HCT116 (cell line): ENCODE measurements around the gene TBC1D21. TPM values are rescaled to one million over a fixed set of nuclear protein-coding genes. Genes with fewer than 3 reads are reported as not detected.

ENCODE experiments used
- ATAC-seq: fragments of 200-7000 bp; cut with Tn5 transposase; 2 replicates; pipeline ENCODE4 v1.9.1; 2020; ENCODE audit warnings: mild to moderate bottlenecking, moderate library complexity
- BruUV-seq: library from RNA; stranded (reverse); fragments of 400-500 nt; replicated peaks from 2 replicates; lab custom pipeline; 2021; lab: Mats Ljungman, UMichigan
- CTCF ChIA-PET: fragments of 300-600 bp; sonication (Branson Sonifier 250); formaldehyde crosslinking; loops from one replicate; lab custom pipeline; 2021; ENCODE audit warnings: antibody characterized with exemption; lab: Charles Lee
- POLR2A ChIA-PET: fragments of 300-600, 350-600 bp; sonication (Branson Sonifier 250); formaldehyde crosslinking; loops from one replicate; lab custom pipeline; 2021; ENCODE audit warnings: antibody characterized with exemption; lab: Charles Lee
- RAD21 ChIA-PET, 2 experiments: fragments of 300-600 bp; sonication (Branson Sonifier 250); formaldehyde crosslinking; loops; one replicate each; lab custom pipeline; 2023; ENCODE audit warnings: low total read pairs in 2 of 2; ENCODE audit not compliant: uncharacterized antibody in 2 of 2, unreplicated experiment in 2 of 2, low non-redundant PET in 1 of 2; lab: Charles Lee
- DNase-seq: peaks from one replicate; pipeline ENCODE4 v3.0.0-alpha.2; 2010; ENCODE audit warnings: low read depth, low spot score
- H2AFZ ChIP-seq: fragments of 200-600 bp; shearing (Covaris generic), sonication (generic); 2 replicates; pipeline ENCODE4 v1.6.1; 2017; ENCODE audit warnings: low read depth, mixed run types, mixed read lengths, antibody characterized with exemption, low read length; ENCODE audit not compliant: poor library complexity, severe bottlenecking
- H3K27ac ChIP-seq: 2 replicates; pipeline ENCODE4 v1.5.1; 2012; ENCODE audit warnings: low read depth, low read length
- H3K27me3 ChIP-seq: fragments of 200-600 bp; sonication (generic); 2 replicates; pipeline ENCODE4 v1.6.1; 2016; ENCODE audit warnings: mixed run types, low read length, mixed read lengths; ENCODE audit not compliant: insufficient read depth
- H3K36me3 ChIP-seq, 2 experiments: fragments of 200-500 bp in 1 of 2; fragments of 200-600 bp in 1 of 2; sonication (Bioruptor generic) in 1 of 2; sonication (generic) in 1 of 2; 2 replicates each; pipeline versions ENCODE4 v1.5.1 to v1.6.1; 2014 to 2016; ENCODE audit warnings: low read length in 2 of 2, inconsistent platforms in 1 of 2, mixed read lengths in 1 of 2, mixed run types in 1 of 2; ENCODE audit not compliant: insufficient read depth in 2 of 2, control insufficient read depth in 1 of 2
- H3K4me1 ChIP-seq, 2 experiments: fragments of 200-600 bp in 1 of 2; sonication (generic) in 1 of 2; 2 replicates each; pipeline versions ENCODE4 v1.5.1 to v1.6.1; 2012 to 2017; ENCODE audit warnings: low read length in 2 of 2, inconsistent platforms in 1 of 2, mild to moderate bottlenecking in 1 of 2, mixed read lengths in 1 of 2, mixed run types in 1 of 2, moderate library complexity in 1 of 2; ENCODE audit not compliant: insufficient read depth in 2 of 2, control insufficient read depth in 1 of 2
- H3K4me2 ChIP-seq: fragments of 200-600 bp; sonication (generic); 2 replicates; pipeline ENCODE4 v1.6.1; 2017; ENCODE audit warnings: mixed run types, low read length, mixed read lengths
- H3K4me3 ChIP-seq, 2 experiments: fragments of 200-600 bp in 1 of 2; sonication (generic) in 1 of 2; replicated peaks in 1 of 2; 2 replicates each; pipeline ENCODE4 v1.5.1; 2011 to 2016; ENCODE audit warnings: low read length in 2 of 2, control low read depth in 1 of 2, low read depth in 1 of 2, mild to moderate bottlenecking in 1 of 2, mixed read lengths in 1 of 2, mixed run types in 1 of 2
- H3K79me2 ChIP-seq: fragments of 200-600 bp; sonication (generic); 2 replicates; pipeline ENCODE4 v1.6.1; 2017; ENCODE audit warnings: mild to moderate bottlenecking, mixed run types, low read length, moderate library complexity, mixed read lengths; ENCODE audit not compliant: insufficient read depth
- H3K9ac ChIP-seq: fragments of 200-600 bp; sonication (generic); 2 replicates; pipeline ENCODE4 v1.6.1; 2016; ENCODE audit warnings: low read length, mixed read lengths
- H3K9me2 ChIP-seq: fragments of 200-600 bp; sonication (generic), shearing (Covaris generic); 2 replicates; pipeline ENCODE4 v1.6.1; 2017; ENCODE audit warnings: mixed run types, mild to moderate bottlenecking, moderate library complexity; ENCODE audit not compliant: insufficient read depth
- H3K9me3 ChIP-seq, 2 experiments: fragments of 200-500 bp in 1 of 2; fragments of 200-600 bp in 1 of 2; sonication (Bioruptor generic) in 1 of 2; sonication (generic) in 1 of 2; 2 replicates each; pipeline ENCODE4 v1.6.1; 2014 to 2017; ENCODE audit warnings: low read length in 2 of 2, mixed read lengths in 2 of 2, inconsistent platforms in 1 of 2, low read depth in 1 of 2, mild to moderate bottlenecking in 1 of 2, mixed run types in 1 of 2, moderate library complexity in 1 of 2; ENCODE audit not compliant: control insufficient read depth in 1 of 2, insufficient read depth in 1 of 2
- H4K20me1 ChIP-seq: fragments of 200-600 bp; sonication (generic), shearing (Covaris generic); 2 replicates; pipeline ENCODE4 v1.6.1; 2017; ENCODE audit warnings: mixed run types, mild to moderate bottlenecking, moderate library complexity; ENCODE audit not compliant: insufficient read depth
- CBX3 ChIP-seq: IDR thresholded peaks from 2 replicates; pipeline ENCODE4 v1.6.1; 2012; ENCODE audit warnings: low read depth
- CEBPB ChIP-seq: IDR thresholded peaks from 2 replicates; pipeline ENCODE4 v1.6.1; 2012; ENCODE audit warnings: low read depth
- CTCF ChIP-seq, 3 experiments: fragments of 200-600 bp in 1 of 3; sonication (generic) in 1 of 3; IDR thresholded peaks in 2 of 3; conservative IDR thresholded peaks in 1 of 3; 2 replicates each; pipeline ENCODE4 v1.5.1; 2012 to 2017; ENCODE audit warnings: low read depth in 2 of 3, low read length in 2 of 3, antibody characterized with exemption in 1 of 3, borderline replicate concordance in 1 of 3, control low read depth in 1 of 3, mild to moderate bottlenecking in 1 of 3, mixed read lengths in 1 of 3, mixed run types in 1 of 3, moderate library complexity in 1 of 3; ENCODE audit not compliant: insufficient read depth in 1 of 3
- EGR1 ChIP-seq: IDR thresholded peaks from 2 replicates; pipeline ENCODE4 v1.6.1; 2012; ENCODE audit warnings: low read depth
- EZH2phosphoT487 ChIP-seq: fragments of 200-600 bp; IDR thresholded peaks from 2 replicates; pipeline ENCODE4 v1.6.1; 2018; ENCODE audit warnings: antibody characterized with exemption, borderline replicate concordance
- FOSL1 ChIP-seq: IDR thresholded peaks from 2 replicates; pipeline ENCODE4 v1.6.1; 2012; ENCODE audit warnings: low read depth
- POLR2AphosphoS5 ChIP-seq: IDR thresholded peaks from 2 replicates; pipeline ENCODE4 v1.6.1; 2011; ENCODE audit warnings: mild to moderate bottlenecking, low read depth, low read length, moderate library complexity
- RAD21 ChIP-seq: IDR thresholded peaks from 2 replicates; pipeline ENCODE4 v1.6.1; 2012; ENCODE audit warnings: low read depth, mild to moderate bottlenecking
- SIN3A ChIP-seq: IDR thresholded peaks from 2 replicates; pipeline ENCODE4 v1.6.1; 2012; ENCODE audit warnings: low read depth
- SRF ChIP-seq: IDR thresholded peaks from 2 replicates; pipeline ENCODE4 v1.6.1; 2012; ENCODE audit warnings: low read depth
- YY1 ChIP-seq: IDR thresholded peaks from 2 replicates; pipeline ENCODE4 v1.6.1; 2011; ENCODE audit warnings: low read length, low read depth, moderate library complexity, mild to moderate bottlenecking; ENCODE audit not compliant: insufficient replicate concordance; ENCODE audit errors: extremely low read depth
- ZNF274 ChIP-seq: fragments of 200-500 bp; sonication (Bioruptor generic); IDR thresholded peaks from 2 replicates; pipeline ENCODE4 v1.6.1; 2014; ENCODE audit warnings: mild to moderate bottlenecking, low read depth, low read length, inconsistent platforms
- intact Hi-C: fragments of 100-400 bp; cut with micrococcal nuclease; formaldehyde crosslinking; loops from 2 replicates; pipeline ENCODE4 v1.10.0; 2022
- total RNA-seq: library from RNA; stranded (reverse); gene quantifications from one replicate; pipeline ENCODE4 v1.2.1, GENCODE V29; 2021; ENCODE audit not compliant: unreplicated experiment
- TF ChIP-seq, protein P1 (sequence below): IDR thresholded peaks from 2 replicates; pipeline ENCODE4 v1.6.1; 2011; ENCODE audit warnings: mild to moderate bottlenecking, low read length, moderate library complexity; ENCODE audit not compliant: insufficient replicate concordance; ENCODE audit errors: extremely low read depth
- TF ChIP-seq, protein P2 (sequence below): IDR thresholded peaks from 2 replicates; pipeline ENCODE4 v1.6.1; 2012; ENCODE audit warnings: low read depth
- TF ChIP-seq, protein P3 (sequence below): IDR thresholded peaks from 2 replicates; pipeline ENCODE4 v1.6.1; 2012

TBC1D21 gene
- total RNA-seq, 1 experiment from 2014 or later, result not detected

- H3K4me1 ChIP-seq, result peaks cover 21 to 39% of the 10 kb centered on the region in 2 experiments
- H3K36me3 ChIP-seq, result no peaks in the 10 kb centered on the region
- DNase-seq (no peak), ATAC-seq (no peak)
- BruUV-seq, result no TSS peak
- H3K27me3 ChIP-seq, result no peaks in the 10 kb centered on the region
- H3K4me3 ChIP-seq, result no peak overlapping the region
- no peaks in the 10 kb centered on the region for H3K9me3 ChIP-seq
- no peak overlapping the region for H3K9ac ChIP-seq
- H4K20me1 ChIP-seq, result no peaks in the 10 kb centered on the region
- no peaks in the 10 kb centered on the region for H3K79me2 ChIP-seq
- no peak overlapping the region for H2AFZ ChIP-seq
- 0 out of 2 replicates have a peak overlapping the region, but pooled peaks have one; percentile 91 for H3K4me2 ChIP-seq
- no peaks in the 10 kb centered on the region for H3K9me2 ChIP-seq
- intact Hi-C loops, result no loop called here
- RAD21 ChIA-PET, result no interaction called here
- no peak overlapping the region; the same call in 1 of the 2 replicates for H3K27ac ChIP-seq
- POLR2A ChIA-PET, result no interaction called here
- CTCF ChIA-PET, result interaction anchor here (1.9 kb wide), 1 partner anchor 35 kb away, joined by 6 read pairs; no protein-coding TSS in a partner anchor
- TF ChIP-seq CEBPB (no peak), SRF (no peak), FOSL1 (no peak), CTCF (IDR thresholded peaks at IDR 0.05 in 2 of 3, conservative IDR thresholded peaks at IDR 0.05 in 1 of 3; ENCODE audit: borderline replicate concordance in 1 of 3, insufficient read depth in 1 of 3, low read depth in 2 of 3, low read length in 2 of 3) (no peak), CBX3 (no peak), YY1 (no peak), POLR2AphosphoS5 (no peak), SIN3A (no peak), EGR1 (no peak), EZH2phosphoT487 (no peak), RAD21 (no peak), ZNF274 (no peak)
- TF ChIP-seq, protein P1, sequence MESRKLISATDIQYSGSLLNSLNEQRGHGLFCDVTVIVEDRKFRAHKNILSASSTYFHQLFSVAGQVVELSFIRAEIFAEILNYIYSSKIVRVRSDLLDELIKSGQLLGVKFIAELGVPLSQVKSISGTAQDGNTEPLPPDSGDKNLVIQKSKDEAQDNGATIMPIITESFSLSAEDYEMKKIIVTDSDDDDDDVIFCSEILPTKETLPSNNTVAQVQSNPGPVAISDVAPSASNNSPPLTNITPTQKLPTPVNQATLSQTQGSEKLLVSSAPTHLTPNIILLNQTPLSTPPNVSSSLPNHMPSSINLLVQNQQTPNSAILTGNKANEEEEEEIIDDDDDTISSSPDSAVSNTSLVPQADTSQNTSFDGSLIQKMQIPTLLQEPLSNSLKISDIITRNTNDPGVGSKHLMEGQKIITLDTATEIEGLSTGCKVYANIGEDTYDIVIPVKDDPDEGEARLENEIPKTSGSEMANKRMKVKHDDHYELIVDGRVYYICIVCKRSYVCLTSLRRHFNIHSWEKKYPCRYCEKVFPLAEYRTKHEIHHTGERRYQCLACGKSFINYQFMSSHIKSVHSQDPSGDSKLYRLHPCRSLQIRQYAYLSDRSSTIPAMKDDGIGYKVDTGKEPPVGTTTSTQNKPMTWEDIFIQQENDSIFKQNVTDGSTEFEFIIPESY, result no peak
- TF ChIP-seq, protein P2, sequence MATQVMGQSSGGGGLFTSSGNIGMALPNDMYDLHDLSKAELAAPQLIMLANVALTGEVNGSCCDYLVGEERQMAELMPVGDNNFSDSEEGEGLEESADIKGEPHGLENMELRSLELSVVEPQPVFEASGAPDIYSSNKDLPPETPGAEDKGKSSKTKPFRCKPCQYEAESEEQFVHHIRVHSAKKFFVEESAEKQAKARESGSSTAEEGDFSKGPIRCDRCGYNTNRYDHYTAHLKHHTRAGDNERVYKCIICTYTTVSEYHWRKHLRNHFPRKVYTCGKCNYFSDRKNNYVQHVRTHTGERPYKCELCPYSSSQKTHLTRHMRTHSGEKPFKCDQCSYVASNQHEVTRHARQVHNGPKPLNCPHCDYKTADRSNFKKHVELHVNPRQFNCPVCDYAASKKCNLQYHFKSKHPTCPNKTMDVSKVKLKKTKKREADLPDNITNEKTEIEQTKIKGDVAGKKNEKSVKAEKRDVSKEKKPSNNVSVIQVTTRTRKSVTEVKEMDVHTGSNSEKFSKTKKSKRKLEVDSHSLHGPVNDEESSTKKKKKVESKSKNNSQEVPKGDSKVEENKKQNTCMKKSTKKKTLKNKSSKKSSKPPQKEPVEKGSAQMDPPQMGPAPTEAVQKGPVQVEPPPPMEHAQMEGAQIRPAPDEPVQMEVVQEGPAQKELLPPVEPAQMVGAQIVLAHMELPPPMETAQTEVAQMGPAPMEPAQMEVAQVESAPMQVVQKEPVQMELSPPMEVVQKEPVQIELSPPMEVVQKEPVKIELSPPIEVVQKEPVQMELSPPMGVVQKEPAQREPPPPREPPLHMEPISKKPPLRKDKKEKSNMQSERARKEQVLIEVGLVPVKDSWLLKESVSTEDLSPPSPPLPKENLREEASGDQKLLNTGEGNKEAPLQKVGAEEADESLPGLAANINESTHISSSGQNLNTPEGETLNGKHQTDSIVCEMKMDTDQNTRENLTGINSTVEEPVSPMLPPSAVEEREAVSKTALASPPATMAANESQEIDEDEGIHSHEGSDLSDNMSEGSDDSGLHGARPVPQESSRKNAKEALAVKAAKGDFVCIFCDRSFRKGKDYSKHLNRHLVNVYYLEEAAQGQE, result no peak
- TF ChIP-seq, protein P3, sequence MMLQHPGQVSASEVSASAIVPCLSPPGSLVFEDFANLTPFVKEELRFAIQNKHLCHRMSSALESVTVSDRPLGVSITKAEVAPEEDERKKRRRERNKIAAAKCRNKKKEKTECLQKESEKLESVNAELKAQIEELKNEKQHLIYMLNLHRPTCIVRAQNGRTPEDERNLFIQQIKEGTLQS, result no peak
Measured at GRCh38 chr15:73928971-73929627, 55.7 kb downstream of the TBC1D21 start.
